Measurements from ENCODE around the gene CHD5.

The CHD5 gene

GRCh38 chr1:6109688-6110087, 70.4 kb downstream of the CHD5 start:
- no peak for DNase-seq

DNA sequence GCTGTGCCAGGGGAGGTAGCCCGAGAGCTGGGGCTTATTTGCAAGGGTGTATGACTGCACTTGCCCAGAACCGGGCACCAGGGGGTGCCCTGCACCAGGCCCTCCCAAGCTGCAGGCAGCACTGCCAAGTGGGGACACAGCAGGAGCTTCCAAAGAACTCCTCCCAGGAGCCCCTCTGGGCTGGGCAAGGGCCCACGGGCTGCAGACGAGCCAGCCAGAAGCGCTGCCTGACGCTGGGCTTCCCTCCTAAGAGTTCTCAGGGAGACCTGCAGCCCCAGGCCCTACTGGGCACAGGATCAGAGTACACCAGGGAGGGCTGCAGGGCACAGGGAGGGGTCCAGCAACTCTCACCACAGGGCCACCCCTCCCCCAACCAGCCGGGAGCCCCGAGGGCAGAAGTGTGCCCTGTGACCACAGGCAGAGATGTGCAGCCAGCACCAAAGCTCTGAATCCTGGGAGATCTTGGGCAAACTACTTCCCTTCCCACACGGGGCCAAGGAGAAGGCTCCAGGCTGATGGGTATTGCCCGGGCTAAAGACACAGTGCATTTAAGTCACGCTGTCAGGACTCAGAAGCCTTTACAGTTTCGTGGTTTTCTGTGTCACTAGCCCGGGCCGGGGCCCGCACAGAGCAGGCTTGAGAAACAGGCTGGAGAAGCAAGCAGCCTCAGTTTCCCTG, 71.0 kb downstream of the CHD5 start:
- DNase-seq = peak; percentile 41

GRCh38 chr1:6108476-6108875, 71.6 kb downstream of the CHD5 start:
- no peak for DNase-seq

GRCh38 chr1:6107409-6108356, 72.4 kb downstream of the CHD5 start:
- no peak for DNase-seq

- no peak for DNase-seq
Observed at GRCh38 chr1:6106977-6107376, 73.1 kb downstream of the CHD5 start.

GRCh38 chr1:6106321-6106731, 73.8 kb downstream of the CHD5 start:
- no peak for DNase-seq

DNA sequence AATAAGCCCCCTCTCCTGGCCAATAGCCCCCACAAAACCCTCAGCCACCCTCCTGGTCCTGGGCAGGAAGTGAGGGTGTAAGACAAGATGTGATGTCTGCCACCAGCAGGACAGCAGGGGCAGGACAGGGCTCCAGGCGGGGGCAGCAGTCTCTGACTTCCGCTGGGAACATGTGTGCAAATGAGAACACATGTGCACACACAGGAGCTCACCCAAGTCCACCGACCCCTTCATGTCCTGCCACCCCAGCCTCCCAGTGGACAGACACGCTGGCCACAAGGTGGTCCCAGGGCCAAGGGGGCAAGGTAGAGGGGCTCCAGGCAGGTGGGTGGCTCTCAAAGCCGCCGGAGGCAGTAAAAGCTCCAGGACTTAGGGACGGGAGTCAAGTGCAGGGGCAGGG, 74.4 kb downstream of the CHD5 start:
- no peak for DNase-seq

DNA sequence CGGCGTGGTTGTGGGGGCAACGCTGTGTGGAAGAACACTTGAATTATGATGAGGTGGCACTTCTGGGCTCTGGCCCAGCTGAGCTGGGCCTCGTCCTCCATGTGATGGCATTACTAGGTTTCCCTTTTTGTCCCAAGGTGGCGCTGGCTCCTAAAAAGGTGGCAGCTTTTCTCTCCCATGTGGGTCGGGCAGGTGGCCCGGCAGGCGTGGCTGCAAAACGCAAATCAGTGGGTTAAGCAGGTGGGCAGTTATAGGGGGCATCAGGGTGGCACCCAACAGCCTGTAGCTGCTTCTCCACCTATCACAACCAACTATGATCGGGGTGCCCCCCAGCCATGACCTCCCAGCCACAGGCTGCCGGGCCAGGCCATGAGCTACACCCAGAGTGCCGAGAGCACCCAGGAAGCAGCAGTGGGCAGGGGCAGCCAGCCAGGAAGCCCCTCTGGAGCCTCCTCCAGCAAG, 74.9 kb downstream of the CHD5 start:
- no peak for DNase-seq

DNA sequence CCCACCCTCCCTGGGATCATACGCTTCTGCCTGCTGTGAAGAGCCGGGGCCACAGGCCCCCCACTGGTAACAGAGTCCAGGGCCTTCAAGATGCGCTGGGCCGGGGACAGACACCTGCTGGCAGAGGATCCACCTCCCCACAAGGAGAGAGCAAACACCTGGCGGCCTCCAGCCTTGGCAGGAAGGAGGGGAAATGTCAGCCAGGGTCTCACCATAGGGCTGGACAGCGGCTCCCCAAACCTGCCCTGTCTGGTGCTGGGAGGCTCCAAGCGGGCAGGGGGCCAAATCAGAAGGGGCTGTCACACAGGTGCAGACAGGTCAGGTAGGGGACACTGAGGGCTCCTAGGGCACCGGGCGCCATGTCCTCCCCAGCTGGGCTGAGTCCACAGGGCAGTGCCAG, 75.5 kb downstream of the CHD5 start:
- DNase-seq = no peak

DNA sequence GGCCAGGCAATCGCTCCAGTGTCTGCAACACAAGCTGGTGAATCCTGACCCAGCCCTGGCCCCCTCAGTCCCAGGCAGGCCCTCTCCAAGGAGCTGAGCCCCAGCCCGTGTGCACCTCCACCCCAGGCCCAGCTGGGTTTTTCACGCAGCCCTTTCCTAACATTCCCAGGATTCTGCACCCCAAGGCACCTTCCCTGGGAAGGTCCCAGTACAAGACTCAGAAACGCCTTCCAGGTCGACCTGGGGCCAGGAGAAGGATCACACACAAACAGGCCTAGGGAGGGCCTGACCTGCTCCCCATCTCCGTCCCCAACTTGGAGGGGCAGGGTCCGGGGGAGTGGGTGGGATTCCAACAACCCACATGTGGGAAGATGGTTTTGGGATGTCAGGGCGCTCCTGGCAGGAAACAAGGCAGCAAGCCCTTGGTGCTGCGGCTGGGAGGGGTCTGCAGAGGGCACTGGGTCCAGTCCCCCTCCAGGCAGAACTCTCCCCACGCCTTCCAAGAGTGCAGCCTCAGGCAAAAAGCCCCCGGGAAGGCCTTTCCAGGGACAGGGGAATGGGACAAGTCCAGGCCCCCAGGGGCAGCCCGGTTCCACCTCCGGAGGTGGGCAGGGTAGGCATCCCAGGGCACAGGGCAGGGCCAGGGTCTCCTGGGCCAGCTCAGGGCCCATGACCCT, 76.1 kb downstream of the CHD5 start:
- no peak for DNase-seq

GRCh38 chr1:6103111-6103853, 76.8 kb downstream of the CHD5 start:
- DNase-seq = no peak

DNA sequence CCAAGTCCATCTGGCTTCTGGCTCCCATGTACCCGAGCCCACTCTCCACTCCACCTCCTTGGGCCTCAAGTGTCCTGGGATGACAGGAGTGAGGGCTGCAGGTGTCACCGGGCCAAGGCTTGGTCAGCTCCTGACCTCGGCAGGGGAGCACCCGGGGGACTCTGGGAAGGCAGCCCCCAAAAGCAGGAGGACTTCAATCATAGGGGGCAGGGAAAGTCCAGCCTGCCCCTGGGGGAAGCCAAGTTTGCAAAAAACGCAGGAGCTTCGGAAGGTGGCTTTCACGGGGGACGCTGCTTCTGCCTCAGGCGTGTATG, 77.6 kb downstream of the CHD5 start:
- DNase-seq = no peak

- DNase-seq = no peak
Observed at GRCh38 chr1:6101826-6102531, 78.1 kb downstream of the CHD5 start.

GRCh38 chr1:6100861-6101783, 79.0 kb downstream of the CHD5 start:
- no peak for DNase-seq

DNA sequence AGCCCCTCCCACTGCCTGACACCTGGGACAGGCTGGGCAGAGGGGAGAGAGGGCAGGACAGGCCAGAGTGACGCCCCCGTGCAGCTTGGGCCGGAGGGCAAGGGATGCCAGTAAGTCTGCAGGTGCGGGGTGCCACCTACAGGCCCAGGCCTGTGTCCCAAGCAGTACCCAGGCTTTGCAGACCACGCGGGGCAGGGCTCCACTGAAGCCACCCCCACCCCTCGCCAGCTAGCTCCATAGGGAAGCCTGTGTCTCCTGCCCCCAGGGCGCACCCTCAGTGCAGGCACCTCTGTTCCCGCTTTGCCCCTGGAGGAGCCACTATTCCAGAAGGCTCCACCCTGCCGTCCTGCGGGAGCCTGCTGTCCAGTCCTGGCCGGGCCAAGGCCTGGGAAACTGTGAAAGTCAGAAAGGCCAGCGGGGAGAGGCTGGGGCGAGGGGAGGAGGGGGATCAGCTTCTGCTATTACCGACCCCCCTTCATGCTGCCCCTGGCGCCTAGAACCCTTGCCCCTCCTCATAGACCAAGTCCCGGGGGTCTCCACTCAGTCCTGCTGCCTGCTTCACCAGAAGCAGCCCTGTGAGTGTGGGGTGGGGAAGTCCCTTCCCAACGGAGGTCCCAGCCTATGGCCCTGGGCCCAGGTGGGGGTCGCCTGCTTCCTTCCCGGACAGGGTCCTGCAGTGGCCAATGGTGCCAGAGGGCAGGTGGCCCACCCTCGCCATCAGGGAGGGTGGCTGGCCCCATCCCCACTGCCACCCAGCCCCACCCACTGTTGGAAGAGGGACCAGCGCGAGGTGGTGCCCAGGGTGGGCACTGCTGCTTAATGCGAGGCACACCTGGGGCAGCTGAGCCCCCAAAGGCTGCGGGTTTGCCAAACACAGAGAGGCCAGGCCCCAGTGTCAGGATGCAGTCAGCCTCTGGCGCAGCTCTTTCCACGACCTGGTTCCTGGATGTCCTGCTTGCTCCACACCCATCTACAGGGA, 80.0 kb downstream of the CHD5 start:
- DNase-seq = no peak

GRCh38 chr1:6099297-6099696, 80.8 kb downstream of the CHD5 start:
- no peak for DNase-seq

- no peak for DNase-seq
Observed at GRCh38 chr1:6098303-6099215, 81.6 kb downstream of the CHD5 start.

DNA sequence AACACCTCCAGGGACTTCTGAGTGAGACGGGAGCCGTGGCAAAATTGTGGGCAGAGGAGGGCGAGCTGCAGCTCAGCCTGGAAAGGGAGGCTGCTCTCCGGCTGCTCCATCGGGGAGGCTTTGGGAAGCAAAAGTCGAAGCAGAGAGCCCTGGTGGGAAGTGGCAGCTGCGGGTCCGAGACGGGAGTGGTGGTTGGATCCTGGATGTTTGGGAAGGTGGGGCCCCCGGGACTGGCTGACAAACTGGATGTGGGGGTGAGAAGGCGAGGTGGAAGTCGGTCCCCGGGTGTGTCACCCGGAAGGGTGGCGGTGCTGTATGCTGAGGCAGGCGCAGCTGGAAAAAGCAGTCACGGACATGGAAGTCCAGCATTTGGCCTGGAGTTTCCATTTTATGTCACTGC, 82.3 kb downstream of the CHD5 start:
- no peak for DNase-seq

DNA sequence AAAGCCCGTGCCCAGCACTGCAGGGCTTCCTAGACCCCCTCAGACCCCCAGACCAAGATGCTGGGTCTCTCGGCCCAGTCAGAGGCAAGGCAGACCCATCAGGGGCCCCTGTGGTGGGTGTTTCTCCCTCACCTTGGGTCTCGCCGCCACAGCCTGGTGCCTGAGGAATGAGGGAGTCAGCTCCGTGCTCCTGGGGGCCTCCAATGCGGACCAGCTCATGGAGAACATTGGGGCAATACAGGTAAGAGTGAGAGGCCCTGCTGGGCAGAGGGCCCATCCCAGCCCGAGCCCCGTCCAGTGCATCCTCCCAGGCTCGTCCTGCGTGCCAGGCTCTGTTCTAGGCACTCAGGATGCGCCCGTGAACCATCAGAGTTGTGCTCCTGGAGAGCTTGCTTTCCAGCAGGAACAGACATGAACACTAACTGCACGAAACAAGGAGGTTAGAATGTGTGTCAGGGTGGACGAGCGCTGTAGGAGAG, 83.0 kb downstream of the CHD5 start:
- DNase-seq = no peak

All from CD4-positive, alpha-beta T cell treated with Interleukin-10 for 1 hour (primary cell).